Heart right ventricle (tissue), 16 donors: Measurements from ENCODE around the gene CST7. TPM values are rescaled to one million over a fixed set of nuclear protein-coding genes. Genes with fewer than 3 reads are reported as not detected.
A peak's percentile ranks its signal among the peaks of the same experiment; 100 is the strongest.

Experiments used
- ATAC-seq, 8 donors: fragments of 200-7000 bp; cut with Tn5 transposase; one replicate each; pipeline ENCODE4 v1.9.1; 2020; ENCODE audit warnings: mild to moderate bottlenecking in 8 of 8, moderate library complexity in 8 of 8, moderate number of reproducible peaks in 1 of 8
- DNase-seq, 2 donors: peaks; one replicate each; pipeline ENCODE4 v3.0.0-alpha.2; 2020
- H3K27ac ChIP-seq, 10 donors: fragments of 200-600 bp; sonication (generic) in 2 of 10; one replicate each; pipeline versions ENCODE4 v1.5.0 to v1.8.0; 2020 to 2022; ENCODE audit warnings: mild to moderate bottlenecking in 3 of 10
- H3K27me3 ChIP-seq, 7 donors: fragments of 200-600 bp; one replicate each; pipeline ENCODE4 v1.8.0; 2021 to 2022; ENCODE audit warnings: mild to moderate bottlenecking in 2 of 7
- H3K36me3 ChIP-seq, 9 donors: fragments of 200-600 bp; sonication (generic) in 1 of 9; one replicate each; pipeline versions ENCODE4 v1.5.0 to v1.8.0; 2020 to 2022; ENCODE audit warnings: mild to moderate bottlenecking in 2 of 9
- H3K4me1 ChIP-seq, 9 donors: fragments of 200-600 bp; sonication (generic) in 1 of 9; one replicate each; pipeline versions ENCODE4 v1.5.0 to v1.8.0; 2020 to 2022; ENCODE audit warnings: mild to moderate bottlenecking in 4 of 9
- H3K4me3 ChIP-seq, 10 donors: fragments of 200-600 bp; sonication (generic) in 2 of 10; one replicate each; pipeline versions ENCODE4 v1.5.0 to v1.8.0; 2020 to 2022; ENCODE audit warnings: mild to moderate bottlenecking in 7 of 10, moderate library complexity in 2 of 10
- H3K9me3 ChIP-seq, 11 donors: fragments of 200-600 bp in 10 of 11; sonication (generic) in 2 of 11; one replicate each; pipeline versions ENCODE4 v1.5.0 to v1.8.0; 2013 to 2022; ENCODE audit warnings: mild to moderate bottlenecking in 2 of 11, control low read depth in 1 of 11, moderate library complexity in 1 of 11
- WGBS, 2 donors: extraction: QIAGEN DNeasy Blood & Tissue Kit; methylation state at CpG; one replicate each; pipeline ENCODE4 v1.1.7; 2013; ENCODE audit warnings: inconsistent platforms in 1 of 2; 5-methylcytosine and 5-hydroxymethylcytosine counted together
- intact Hi-C, 10 donors: fragments of 100-400 bp; cut with DNase I; formaldehyde crosslinking; loops; one replicate each; pipeline versions ENCODE4 v1.11.1 to v1.14.2; 2022
- polyA plus RNA-seq, 2 donors: library from polyadenylated mRNA; stranded (reverse); fragments of 200-250 nt; gene quantifications; one replicate each; pipeline ENCODE4 v1.2.3, GENCODE V29; 2013
- total RNA-seq, 10 donors: library from RNA; stranded (reverse); fragmentation: NEBNext Ultra II Directional in 3 of 10; extraction: Animal tissue kit (Norgen Biotek cat#: 25700) in 3 of 10; gene quantifications; one replicate each; pipeline versions ENCODE4 v1.2.1 to v1.2.4, GENCODE V29; 2021 to 2023
- TF ChIP-seq, protein P1 (sequence below), 9 donors: fragments of 200-600 bp; sonication (generic) in 2 of 9; IDR thresholded peaks; one replicate each; pipeline versions ENCODE4 v1.5.0 to v1.8.0; 2021 to 2022; ENCODE audit warnings: antibody characterized with exemption in 9 of 9, mild to moderate bottlenecking in 5 of 9, moderate library complexity in 1 of 9
- donor health status: Arrhythmogenic right ventricular cardiomyopathy.
- donor health status: ischemic (EF 13 %, LVEDD 7.1; RV severe dilation, severe dysfunction).
- donor health status: healthy with polysubstance abuse.
- donor health status: DM: no; HTN: yes; CAD: no.
- donor health status: DM: no; HTN: no; CAD: no.
- donor health status: ischemic (EF 25% LVEDD 6.9; RV normal size, moderate dysfunction).
- donor health status: ischemic (EF 25% LVEDD 5.7; RV mildly dilated, moderate dysfunction).
- donor health status: healthy.
- donor health status: DM: yes; HTN: yes; CAD: no.
- donor health status: Ischemic cardiomyopathy.
- donor health status: ischemic (EF 35%, LVEDD 5.7; RV mildly dilated, moderate dysfunction).
- donor health status: nonischemic (EF 11% LVEDD 7.7; RV severe dilation, severe dysfunction).
- donor health status: DM: yes; HTN: yes; CAD: no.
- donor health status: PGD.
- donor health status: ischemic (EF 29% LVEDD 5.4; RV normal size, mild dysfunction).
- donor health status: nonischemic (EF 23%, LVEDD 6.1; RV moderate dilation, normal function).

Gene CST7
- total and polyA plus RNA-seq, 12 donors: 0.28 to 10.0 (median 1.1) TPM; not detected in 2

DNA sequence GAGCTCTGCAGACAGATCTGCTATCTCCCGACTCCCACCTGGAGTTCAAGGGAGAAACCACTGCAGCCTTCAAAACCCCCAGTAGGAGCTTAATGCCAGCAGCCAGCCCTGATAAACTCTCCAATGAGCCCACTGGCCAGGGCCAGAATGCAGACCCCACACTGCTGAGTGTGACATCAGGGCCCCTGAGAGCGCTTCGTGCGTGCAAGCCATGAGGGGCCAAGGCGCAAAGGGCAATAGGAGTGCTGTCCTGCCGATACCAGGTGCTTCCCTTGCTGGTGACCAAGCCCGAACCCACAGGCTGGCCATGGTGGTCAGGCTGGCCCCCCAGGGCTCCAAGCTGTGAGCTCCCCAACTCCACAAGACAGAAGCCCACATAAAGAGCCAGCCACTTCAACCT is 33.2 kb upstream of the CST7 start:
- no peaks in the 10 kb centered on the region for H3K36me3 ChIP-seq
- H3K9me3 ChIP-seq: no peaks in the 10 kb centered on the region
- TF ChIP-seq, protein P1, sequence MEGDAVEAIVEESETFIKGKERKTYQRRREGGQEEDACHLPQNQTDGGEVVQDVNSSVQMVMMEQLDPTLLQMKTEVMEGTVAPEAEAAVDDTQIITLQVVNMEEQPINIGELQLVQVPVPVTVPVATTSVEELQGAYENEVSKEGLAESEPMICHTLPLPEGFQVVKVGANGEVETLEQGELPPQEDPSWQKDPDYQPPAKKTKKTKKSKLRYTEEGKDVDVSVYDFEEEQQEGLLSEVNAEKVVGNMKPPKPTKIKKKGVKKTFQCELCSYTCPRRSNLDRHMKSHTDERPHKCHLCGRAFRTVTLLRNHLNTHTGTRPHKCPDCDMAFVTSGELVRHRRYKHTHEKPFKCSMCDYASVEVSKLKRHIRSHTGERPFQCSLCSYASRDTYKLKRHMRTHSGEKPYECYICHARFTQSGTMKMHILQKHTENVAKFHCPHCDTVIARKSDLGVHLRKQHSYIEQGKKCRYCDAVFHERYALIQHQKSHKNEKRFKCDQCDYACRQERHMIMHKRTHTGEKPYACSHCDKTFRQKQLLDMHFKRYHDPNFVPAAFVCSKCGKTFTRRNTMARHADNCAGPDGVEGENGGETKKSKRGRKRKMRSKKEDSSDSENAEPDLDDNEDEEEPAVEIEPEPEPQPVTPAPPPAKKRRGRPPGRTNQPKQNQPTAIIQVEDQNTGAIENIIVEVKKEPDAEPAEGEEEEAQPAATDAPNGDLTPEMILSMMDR (IDR thresholded peaks at IDR 0.05): no peak
- no peak for DNase-seq
- intact Hi-C loops: loop anchor here in 8 of 10 donors (5.0 to 10.0 kb wide), 9 partner anchors 609 to 981 kb away; no protein-coding TSS in a partner anchor
- WGBS, 2 donors: 85 to 87% methylated on average over 7 of the region's 7 CpGs
- H3K4me1 ChIP-seq: peaks cover 0 to 12% (median 7%) of the 10 kb centered on the region in 9 donors
- no peak for ATAC-seq
- peaks cover 0 to 18% (median 5%) of the 10 kb centered on the region in 7 donors for H3K27me3 ChIP-seq
- no peak overlapping the region for H3K4me3 ChIP-seq
- H3K27ac ChIP-seq: no peak overlapping the region

DNA sequence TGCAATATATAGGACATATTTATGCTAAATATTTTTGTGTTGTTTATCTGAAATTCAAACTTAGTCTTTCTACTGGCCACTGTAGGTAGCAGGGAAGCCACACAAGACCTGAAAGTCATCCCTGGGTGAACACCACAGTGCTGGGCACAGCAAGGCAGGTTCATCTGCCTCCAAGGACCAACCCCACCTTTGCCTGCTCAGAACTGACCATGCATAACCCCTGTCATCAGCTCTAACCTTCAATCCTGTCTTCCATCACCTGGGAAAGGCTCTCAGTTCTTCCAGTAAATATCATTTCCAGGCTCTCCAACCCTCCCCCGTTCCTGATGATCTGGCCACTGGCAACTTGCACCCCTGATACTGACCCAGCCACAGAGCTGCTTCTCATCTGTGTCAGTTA is 32.7 kb upstream of the CST7 start:
- TF ChIP-seq, protein P1 (IDR thresholded peaks at IDR 0.05): no peak
- Histone ChIP-seq H3K4me3 (no peak overlapping the region), H3K27me3 (peaks cover 0 to 18% (median 5%) of the 10 kb centered on the region in 7 donors), H3K9me3 (no peaks in the 10 kb centered on the region), H3K36me3 (no peaks in the 10 kb centered on the region), H3K4me1 (peaks cover 0 to 12% (median 7%) of the 10 kb centered on the region in 9 donors), H3K27ac (no peak overlapping the region)
- intact Hi-C loops: loop anchor here in 8 of 10 donors (5.0 to 10.0 kb wide), 9 partner anchors 609 to 982 kb away; no protein-coding TSS in a partner anchor
- ATAC-seq (no peak), DNase-seq (no peak)
- 82 to 83% methylated on average over 1 of the region's 1 CpG for WGBS, 2 donors

DNA sequence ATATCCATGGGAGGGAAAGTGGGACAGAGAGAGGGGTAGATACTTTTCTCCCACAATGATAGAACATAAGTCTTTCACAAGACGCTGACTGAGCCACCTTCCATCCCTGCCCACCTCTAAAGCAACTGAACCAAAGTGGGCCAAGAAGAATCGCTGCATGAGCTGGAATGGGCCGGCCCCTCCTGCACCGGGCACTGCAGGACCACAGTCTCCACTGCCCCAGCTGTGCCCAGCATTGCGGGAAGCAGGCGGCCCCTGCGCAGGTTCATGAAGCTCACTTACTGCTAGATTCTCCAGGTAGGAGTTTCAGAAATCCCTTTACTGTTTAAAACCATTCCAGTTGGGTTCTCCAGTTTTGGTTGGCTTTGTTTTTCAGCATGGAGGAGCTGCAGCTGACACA is 32.0 kb upstream of the CST7 start:
- intact Hi-C loops: loop anchor here in 8 of 10 donors (5.0 to 10.0 kb wide), 9 partner anchors 610 to 982 kb away; no protein-coding TSS in a partner anchor
- Histone ChIP-seq H3K36me3 (no peaks in the 10 kb centered on the region), H3K4me1 (peaks cover 0 to 12% (median 7%) of the 10 kb centered on the region in 9 donors), H3K27ac (no peak overlapping the region), H3K4me3 (no peak overlapping the region), H3K27me3 (peaks cover 0 to 18% (median 5%) of the 10 kb centered on the region in 7 donors), H3K9me3 (no peaks in the 10 kb centered on the region)
- ATAC-seq: no peak
- TF ChIP-seq, protein P1 (IDR thresholded peaks at IDR 0.05): no peak
- 86 to 87% methylated on average over 7 of the region's 7 CpGs for WGBS, 2 donors
- no peak for DNase-seq

DNA sequence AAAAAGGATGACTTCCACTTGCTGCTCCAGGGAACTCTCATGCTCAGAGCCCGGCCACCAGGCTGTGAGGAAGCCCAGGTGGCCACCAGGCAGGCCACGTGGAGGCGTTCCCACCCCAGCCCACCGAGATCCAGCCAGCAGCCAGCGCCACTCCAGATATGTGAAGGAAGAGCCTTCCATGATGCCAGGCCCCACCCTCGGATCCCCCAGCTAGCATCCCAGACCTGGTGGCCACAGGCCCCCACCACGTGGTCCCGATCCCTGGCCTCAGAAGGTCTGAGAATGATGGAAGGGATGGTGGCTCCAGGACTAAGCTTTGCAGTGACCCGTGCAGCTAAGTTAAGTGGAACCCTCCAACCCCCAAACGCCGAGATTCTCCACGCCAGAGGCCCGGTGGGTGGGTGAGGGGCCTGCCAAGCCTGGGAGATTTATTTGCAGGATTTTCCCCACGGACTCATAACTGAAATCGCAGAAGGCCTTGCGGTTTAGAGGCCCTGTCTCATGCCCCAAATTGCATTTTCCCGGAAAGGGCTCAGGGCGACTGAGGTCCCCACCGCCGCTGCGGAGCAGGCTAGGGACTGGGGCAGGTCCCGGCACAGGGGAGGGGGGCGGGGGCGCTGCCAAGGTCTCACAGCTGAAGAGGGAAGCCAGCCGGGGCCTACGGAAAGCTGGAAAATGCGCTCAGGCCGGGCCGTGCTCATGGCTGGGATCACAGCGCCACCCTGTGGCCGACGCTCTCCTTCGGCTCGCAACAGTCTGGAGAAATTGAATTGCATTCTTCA is 31.1 kb upstream of the CST7 start:
- DNase-seq (peak; percentile 51 to 66), ATAC-seq (peak; percentile 76 to 92 (median 89))
- peak overlapping the region in 1 of 10 donors; percentile 20 for H3K4me3 ChIP-seq
- H3K9me3 ChIP-seq: no peaks in the 10 kb centered on the region
- TF ChIP-seq, protein P1 (IDR thresholded peaks at IDR 0.05): peak; percentile 45 to 85 (median 80)
- intact Hi-C loops: loop anchor here in 8 of 10 donors (2.0 to 10.0 kb wide), 10 partner anchors 611 to 983 kb away; no protein-coding TSS in a partner anchor
- peaks cover 0 to 12% (median 7%) of the 10 kb centered on the region in 9 donors for H3K4me1 ChIP-seq
- peak overlapping the region in 1 of 10 donors; percentile 14 for H3K27ac ChIP-seq
- H3K36me3 ChIP-seq: no peaks in the 10 kb centered on the region
- WGBS, 2 donors: 33 to 36% methylated on average over 34 of the region's 34 CpGs
- peaks cover 0 to 11% (median 5%) of the 10 kb centered on the region in 7 donors for H3K27me3 ChIP-seq
